Stimulated activated CD8-positive, alpha-beta memory T cell treated with anti-CD3 and anti-CD28 coated beads, Interleukin-12 subunit alpha, Interleukin-12 subunit beta, amount 100 ng/mL, for 24 hours (primary cell): ENCODE data around the gene RALGPS1.
"Not testable (repeated sequence)": the region's sequence is repeated elsewhere in the genome, so short reads cannot be mapped to it uniquely, and the experiment has no call there.

ENCODE experiments used
- DNase-seq: peaks from one replicate; pipeline ENCODE4 v3.0.0-alpha.2; 2020; ENCODE audit errors: extremely low read depth

The RALGPS1 gene

DNA sequence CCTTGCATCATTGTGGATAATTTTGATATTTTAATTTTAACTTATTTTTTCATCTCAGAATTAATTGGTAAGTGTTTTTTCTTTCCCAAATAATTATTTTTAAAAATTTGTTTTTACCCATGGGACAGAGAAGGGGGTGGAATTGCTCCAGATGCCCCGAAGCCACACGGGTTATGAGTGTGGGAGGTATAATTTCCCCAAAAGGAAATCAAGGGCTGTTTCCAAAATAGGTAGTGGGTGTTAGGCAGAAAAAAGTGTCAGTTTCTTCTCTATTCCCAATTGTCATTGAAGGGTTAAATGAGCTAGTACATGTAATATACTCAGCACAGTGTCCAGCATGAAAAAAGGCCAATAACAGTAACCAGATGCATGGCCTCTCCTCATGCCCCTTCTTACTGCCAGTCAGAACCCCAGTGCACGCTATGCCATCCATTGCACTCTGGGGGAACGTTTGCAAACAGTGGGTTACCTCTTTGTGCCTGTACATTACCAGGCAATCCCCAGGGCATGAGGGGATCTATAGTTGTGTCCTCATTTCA is 244.3 kb downstream of the RALGPS1 start:
- no peak for DNase-seq

DNA sequence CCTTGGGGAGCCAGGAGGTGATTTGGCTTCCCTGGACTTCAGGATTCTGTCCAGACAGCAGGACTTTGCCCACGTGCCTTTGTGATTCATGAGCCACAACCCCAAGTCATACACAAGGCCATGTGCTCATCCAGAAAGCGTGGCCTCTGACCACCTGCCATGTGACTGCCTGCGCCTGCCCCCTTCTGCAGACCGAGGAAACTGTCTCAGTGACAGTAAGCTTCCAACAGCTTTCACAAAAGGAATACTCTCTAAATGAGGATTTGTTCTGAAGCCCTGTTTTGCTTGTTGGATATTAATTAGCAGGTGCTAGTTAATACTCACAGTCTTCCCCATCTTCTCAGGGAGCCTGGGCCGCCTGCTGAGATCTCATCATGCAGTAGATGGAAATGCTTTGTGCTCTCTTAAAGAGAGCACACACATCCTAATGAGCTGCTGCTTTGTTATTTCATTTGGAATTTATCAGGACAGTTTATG is 244.8 kb downstream of the RALGPS1 start:
- DNase-seq, result no peak

DNA sequence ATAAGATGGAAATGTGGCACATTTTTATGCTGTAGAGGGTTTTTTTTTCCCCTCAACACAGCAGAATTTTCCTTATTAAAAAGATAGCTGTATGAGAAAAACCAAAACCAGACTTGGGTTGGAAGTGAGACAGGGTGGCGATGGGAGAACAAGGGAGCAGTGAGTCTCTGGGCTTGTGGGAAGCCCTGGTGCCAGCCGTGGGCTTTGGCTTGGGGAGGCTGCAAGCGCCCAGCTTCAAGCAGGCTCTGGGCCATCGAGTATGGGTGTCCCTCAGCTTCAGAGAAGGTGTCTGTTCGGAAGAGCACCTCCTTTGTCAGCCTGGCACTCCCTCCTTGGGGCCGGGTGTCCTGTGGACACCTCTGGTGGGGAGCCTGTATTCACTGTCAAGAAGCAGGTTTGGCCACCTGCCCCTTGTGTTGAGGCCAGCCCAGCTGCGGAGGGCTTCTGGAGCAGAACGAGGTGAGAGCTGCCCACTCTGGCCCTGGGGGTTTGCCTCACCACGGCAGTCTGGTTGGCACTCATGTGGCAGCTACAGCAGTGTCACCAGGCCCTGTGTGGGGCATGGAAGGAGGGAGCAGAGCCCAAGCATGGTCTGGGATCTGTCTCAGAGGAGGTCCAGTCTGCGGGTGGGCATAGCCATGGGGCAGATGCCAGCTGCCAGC is 245.5 kb downstream of the RALGPS1 start:
- DNase-seq, result no peak

DNA sequence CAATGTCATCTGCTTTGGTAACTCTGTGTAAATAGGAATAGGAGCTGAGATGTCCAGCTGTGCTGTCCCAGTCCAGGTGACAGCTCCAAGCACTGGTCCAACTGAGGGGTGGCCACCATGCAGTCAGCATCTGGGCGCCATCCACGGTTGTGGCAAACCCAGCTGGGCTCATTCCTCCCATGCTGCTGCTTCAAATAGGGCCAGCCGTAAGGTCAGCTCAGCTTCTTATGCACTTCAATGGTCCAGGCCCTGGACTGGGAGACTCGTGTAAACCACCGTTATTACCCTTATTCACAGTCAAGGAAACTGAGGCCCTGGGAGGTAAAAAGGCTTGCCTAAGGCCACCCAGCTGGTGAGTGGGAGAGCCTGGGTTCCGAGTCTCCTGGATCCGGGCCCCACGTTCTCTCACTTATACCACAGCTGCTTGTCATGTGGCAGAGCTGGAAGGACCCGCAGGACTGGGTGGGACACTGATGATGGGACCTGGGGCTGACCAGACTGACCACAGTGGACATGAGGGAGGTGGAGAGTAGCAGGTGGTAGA is 246.6 kb downstream of the RALGPS1 start:
- DNase-seq, result no peak

DNA sequence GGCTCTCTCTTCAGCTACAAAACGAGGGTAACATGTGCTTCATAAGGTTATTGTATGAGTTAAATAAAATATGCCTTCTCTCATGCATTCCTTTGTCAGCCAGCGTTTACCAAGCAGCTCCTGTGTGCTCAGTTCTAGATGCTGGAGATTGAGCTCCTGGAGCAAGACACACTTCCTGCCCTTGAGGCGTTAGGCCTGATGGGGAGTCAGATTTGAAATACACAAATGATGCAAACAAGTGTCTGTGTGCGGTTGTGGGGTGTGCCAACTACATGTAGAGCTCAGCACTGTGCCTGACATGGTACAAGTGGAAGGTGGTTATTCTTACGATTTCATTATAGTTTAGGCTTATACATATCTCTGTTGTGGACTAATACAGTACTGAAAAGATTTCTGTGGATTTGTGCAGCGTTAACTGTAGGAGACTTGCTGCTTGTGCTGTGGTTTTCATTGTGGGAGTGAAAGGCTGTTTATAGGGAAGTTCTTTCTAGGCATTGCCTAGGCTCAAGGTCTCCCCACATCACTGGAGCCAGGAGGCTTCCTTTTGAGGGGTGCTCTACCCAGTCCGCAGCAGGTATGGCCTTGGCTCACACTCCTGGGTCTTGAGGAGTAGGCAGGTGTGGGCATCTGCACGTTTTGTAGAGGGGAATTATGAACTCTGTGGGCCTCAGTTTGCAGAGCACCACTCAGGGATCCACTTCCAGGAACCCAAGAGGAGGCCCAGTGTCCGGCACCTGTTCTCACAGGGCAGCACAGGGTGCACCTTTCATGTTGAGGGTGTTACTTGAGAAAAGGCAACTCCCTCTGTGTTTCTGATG is 247.7 kb downstream of the RALGPS1 start:
- no peak for DNase-seq

DNA sequence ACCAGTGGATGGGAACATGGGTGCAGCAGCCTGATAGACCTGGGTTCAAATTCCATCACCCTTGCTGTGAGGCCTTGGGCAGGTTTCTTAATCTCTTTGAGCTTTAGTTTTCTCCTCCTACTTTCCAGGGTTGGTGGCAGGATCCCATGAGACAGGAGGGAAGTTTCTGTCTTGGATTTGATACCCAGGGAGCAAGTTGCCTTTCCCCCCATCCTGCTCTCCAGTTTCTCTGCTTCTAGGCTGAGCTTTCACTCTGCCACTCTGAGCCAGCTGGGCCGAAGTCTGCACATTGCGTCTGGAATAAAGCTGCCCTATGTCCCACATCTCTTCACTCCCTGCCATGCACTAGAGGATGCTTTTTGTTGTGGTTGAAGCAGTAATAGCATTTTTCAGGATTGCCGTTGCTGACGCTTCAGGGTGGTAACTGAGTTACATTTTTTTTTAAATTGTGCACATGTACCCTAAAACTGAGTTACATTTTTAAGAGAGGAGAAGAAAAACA is 248.3 kb downstream of the RALGPS1 start:
- no peak for DNase-seq

DNA sequence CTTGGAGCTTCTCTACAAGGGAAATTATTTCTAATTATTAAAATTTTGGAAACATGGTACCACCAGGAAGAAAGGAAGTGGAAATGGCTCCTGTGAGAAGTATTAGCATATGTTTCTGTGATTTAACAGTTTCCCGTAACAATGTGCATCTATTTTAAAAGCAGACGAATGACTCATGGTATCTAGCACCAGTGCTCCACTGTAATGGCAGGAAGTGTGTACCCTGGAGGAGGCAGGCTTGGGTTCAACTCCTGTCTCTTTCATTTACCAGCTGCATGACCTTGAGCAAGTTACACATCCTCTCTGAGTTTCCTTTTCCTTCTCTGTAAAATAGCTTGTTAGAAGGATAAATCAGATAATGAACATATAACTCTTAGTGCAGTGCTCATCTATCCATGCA is 248.8 kb downstream of the RALGPS1 start:
- no peak for DNase-seq

DNA sequence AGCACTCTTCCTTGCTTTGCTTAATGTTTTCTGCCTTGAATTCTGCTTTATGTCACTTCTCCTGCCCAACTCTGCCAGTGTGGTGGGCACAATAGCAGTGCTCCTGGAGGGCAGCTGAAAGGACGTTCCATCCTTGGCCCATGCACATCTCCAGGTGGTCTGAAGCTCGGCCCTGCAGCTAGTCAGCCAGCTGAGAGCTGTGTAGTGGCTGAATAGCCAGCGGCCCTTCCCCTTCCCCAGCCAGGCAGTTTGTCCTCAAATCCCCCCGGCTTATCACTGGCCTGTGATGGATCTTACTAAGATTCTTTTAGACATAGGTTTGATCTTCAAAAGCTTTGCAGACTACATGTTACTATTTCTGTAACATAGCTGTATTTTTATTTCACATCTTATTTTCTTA is 250.5 kb downstream of the RALGPS1 start:
- no peak for DNase-seq

DNA sequence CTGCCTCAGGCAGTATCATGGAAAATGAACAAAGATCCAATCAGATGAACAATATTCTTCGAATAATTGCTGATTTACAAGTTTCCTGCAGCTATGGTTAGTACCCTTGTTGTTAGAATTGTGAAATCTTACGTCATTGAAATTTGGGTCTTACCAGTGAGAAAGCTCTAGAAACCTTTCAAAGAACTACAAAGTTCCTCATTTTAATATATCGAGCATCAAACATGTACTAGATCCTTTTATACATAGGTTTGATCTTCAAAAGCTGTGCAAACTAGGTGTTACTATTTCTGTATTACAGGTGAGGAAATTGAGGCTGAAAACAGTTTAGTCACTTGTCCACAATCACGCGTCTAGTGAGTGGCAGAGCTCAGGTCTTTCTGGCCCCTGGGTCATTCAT is 251.5 kb downstream of the RALGPS1 start:
- DNase-seq, result no peak

DNA sequence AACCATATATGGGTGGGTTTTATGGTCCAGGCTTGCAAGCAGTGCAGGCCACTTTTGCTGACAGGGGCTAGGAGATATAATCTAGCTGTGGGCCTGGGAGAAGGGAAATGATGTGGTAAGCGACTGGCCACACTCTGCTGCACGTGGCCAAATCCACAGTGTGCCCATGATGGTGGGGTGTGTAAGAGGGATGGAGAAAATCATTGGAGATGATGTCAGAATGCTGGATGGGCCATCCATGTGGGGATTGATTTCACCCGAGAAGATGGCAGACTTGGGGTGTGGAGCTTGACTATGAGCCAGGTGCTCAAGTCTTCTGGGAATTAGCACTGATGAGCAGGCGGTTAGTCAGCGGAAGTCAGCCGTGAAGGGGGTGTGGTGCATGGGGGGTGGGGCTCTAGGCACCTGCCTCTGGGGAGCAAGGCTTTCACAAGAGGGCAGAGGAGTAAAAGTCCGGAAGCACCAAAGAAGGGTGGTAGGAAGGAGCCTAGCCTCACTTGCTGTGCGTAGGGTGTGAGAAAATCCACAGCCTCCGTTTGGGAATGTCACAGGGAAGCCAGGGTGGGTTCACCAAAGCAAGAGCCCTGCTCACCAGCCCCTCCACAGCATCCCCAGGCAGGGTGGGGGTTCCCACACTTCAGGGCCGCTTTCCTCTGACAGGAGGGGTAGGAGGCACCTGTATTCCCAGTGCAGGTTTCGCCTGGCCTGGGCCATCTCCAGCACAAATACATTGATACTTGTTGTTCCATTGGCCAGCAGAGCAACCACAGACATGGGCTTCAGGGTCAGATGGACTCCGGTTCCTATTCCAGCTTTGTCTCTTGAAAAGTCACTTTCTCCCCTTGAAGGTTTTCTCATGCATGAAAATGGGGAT is 252.3 kb downstream of the RALGPS1 start:
- no peak for DNase-seq

DNA sequence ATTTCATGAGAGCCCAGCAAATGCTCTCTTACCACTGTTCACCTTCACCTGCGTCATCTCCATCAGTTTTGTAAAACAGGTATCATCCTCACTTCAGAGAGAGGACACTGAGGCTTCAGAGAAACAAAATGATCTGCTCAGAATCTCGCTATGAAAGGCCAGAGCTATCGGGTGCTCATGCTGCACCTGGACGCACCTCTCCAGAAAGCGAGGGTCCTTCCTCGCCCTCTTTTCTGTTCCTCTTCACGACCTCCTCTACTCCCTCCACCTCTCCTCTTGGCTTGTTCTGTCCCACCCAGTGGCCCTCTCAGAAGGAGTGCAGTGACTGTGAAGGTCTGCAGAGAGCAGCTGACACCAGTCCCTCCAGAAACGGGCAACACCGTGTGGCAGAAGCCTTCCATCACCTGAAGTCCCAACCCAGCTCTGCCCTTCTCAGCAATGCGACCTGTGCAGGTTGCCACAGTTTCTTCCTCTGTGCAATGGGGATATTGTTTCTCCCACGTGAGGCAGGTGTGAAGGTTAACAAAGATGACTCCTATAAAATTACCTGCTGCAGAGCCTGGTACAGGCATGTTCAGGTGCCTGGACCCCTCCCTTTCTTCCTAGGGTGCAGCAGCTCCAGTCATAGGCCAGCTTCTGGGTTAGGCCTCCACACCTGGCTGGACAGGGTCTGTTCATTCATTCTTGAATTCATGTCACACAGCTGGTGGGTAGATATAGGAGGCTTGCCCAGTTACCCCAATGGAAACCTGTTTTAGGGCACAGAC is 253.2 kb downstream of the RALGPS1 start:
- no peak for DNase-seq

DNA sequence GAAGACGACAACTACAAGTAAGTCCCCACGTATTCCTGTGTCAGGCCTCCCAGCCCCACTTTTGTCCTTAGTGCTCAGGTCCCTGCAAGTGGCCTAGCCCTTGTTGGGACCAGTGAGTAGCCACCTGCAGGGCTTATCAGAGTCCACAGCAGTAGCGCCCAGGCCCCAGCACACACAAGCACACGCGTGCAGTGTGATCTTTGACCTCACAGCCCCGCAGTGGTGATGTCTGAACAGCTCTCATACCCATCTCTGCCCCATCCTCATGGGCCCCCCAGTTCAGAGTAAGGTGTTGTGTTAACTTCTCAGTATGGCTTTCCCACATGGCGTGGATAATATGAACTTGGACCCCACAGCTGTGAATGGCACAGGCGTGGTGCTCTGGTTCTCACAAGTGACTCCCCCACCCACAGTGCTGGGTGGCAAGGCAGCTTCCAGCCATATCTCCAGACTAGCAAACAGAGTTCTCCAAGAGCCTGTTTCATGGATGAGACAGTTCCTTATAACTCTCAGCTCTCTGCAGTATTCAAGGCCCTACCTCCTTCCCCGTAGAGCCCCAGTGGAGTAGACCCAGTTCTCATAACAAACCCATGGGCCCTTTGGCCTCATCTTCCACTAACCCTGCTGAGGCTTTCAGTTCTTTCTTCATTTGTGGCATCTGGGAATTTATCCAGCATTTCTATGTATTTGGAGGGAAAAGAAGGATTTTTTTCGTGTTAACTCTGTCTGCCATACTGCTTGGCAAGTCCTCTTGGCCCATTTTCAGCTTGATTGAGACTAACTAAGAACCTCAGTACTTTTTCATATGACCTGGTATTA is 254.4 kb downstream of the RALGPS1 start:
- DNase-seq, result no peak

DNA sequence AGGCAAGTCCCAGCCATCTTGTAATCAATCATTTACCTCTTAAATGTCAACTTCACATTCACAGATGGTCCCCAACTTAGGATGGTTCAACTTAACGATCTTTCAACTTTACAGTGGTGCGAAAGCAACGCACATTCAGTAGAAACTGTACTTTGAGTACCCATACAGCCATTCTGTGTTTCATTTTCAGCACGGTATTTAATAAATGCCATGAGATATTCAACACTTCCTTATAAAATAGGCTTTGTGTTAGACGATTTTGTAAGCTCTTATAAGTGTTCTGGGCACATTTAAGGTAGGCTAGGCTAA is 254.9 kb downstream of the RALGPS1 start:
- DNase-seq, result no peak

DNA sequence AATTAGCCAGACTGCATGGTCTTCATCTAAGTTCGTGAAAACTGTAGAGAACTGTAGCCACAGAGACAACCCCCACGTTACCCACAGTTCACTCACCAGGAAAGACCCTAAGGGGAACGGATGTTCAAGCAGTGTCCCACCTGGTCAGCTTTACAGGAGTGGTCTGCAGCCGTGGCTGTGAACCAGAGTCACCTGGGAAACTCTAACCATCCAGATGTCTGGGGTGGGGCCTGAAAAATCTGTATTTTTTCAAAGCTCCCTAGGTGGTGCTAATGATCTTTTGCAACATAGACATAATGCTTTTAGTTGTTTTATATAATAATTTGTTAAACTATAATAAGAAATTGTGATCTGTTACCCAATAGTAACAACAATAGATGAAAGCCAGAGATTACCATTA is 255.5 kb downstream of the RALGPS1 start:
- no peak for DNase-seq

DNA sequence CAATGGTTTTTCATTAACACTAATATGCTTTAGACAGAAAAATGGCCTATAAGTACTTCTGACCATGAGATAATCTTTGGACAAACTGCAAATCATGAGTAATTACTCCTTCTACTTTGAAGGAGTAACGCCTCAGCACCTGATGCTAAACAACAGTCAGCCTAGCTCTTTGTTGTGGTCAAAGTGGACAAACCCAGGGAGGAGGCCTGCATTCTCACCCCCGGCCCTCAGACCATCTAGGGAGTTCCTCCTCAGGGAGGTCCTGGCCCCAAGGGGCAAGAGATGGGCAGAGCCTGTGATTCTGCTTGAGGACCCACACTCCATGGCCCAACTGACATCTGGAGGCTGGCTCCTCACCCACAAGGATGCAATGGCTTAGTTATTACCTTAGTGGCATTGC is 256.1 kb downstream of the RALGPS1 start:
- DNase-seq, result no peak

DNA sequence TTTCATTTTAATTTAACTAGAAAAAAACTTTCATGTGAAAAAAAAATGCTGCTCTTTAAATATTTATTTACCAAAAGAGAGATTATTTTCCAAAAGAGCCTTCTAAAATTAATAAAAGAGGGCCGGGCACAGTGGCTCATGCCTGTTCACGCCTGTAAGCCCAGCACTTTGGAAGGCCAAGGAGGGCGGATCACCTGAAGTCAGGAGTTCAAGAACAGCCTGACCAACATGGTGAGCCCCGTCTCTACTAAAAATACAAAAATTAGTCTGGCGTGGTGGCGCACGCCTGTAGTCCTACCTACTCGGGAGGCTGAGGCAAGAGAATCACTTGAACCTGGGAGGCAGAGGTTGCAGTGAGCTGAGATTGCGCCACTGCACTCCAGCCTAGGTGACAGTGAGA is 256.8 kb downstream of the RALGPS1 start:
- DNase-seq, result not testable (repeated sequence)

DNA sequence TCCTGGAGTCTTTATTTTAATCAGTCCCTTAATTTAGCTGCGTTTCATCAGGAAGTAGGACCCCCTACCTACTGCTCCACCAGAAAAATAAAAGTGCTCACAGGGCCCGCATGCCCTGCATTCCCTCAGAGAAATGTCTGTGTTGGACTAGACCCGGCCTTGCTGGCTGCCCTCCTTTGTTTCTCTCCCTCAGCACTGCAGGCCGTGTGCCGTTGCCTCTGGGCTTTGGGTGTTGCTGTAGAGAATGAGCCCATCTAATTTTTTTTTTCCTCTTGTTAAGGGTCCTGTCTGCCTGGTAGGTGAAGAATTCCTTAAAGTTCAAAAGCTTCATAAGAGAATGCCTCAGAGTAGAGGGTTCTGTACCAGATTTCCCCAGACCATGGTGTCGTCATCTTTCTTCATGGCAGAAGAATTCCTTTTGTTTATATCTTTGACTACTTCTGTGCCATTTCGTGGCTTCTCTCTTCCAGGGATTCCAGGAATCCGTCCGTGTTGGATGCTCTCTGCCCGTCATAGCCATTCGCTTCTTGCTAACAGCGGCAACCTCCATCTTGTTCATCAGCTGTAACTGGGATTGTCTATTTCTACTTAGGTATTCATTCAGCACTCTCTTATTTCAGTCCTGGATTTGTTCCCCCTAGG is 257.6 kb downstream of the RALGPS1 start:
- no peak for DNase-seq

DNA sequence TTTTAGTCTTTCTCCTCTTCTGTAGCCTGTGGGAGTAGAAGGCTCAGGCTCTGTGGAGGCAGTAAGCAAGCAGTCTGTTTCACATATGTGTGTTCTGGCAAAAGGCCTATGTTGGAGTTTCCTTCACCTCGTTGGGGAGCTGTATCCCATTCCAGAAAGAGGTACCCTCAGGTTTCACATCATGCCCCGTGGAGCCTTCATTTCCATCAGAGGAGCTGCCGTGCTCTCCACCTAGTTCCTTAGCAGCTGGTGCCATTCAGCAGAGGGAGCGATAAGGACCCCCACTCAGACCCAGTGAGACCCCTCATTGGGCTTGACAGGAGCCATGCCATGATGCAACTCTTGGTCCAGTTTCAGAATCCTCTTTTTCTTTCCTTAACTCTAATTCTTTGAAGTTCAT is 258.5 kb downstream of the RALGPS1 start:
- no peak for DNase-seq
